H1 (cell line): ENCODE results near the gene SLC25A4. TPM values are rescaled to one million over a fixed set of nuclear protein-coding genes. Genes with fewer than 3 reads are reported as not detected.

ENCODE experiments used
- CTCF ChIA-PET: fragments of 300-600 bp; sonication (Branson Sonifier 250); formaldehyde crosslinking; loops from one replicate; lab custom pipeline; 2021; ENCODE audit not compliant: partially characterized antibody; lab: Charles Lee
- POLR2A ChIA-PET: fragments of 300-600 bp; sonication (Branson Sonifier 250); formaldehyde crosslinking; loops from one replicate; lab custom pipeline; 2021; ENCODE audit warnings: inconsistent platforms; ENCODE audit not compliant: partially characterized antibody; lab: Charles Lee
- DNase-seq, 2 experiments: peaks; one replicate each; pipeline versions ENCODE4 v3.0.0 to v3.0.0-alpha.2; 2010 to 2022; ENCODE audit warnings: low spot score in 2 of 2, low read depth in 1 of 2, mixed read lengths in 1 of 2
- FAIRE-seq: peaks from 2 replicates; lab custom pipeline; 2011; peaks lifted over from hg19 to GRCh38; lab: Jason Lieb, UNC
- H2AFZ ChIP-seq: 2 replicates; pipeline ENCODE4 v1.8.1; 2012; ENCODE audit warnings: low read length, inconsistent platforms
- H2AK5ac ChIP-seq: 2 replicates; pipeline ENCODE4 v1.6.1; 2013; ENCODE audit warnings: low read depth, low read length
- H2BK120ac ChIP-seq: replicated peaks from 2 replicates; pipeline ENCODE3; 2013; ENCODE audit warnings: low read depth, low read length, inconsistent platforms
- H2BK12ac ChIP-seq: 2 replicates; pipeline ENCODE4 v1.6.1; 2013; ENCODE audit warnings: low read depth, low read length
- H2BK15ac ChIP-seq: 2 replicates; pipeline ENCODE4 v1.6.1; 2013; ENCODE audit warnings: low read length
- H2BK20ac ChIP-seq: 2 replicates; pipeline ENCODE4 v1.6.1; 2013; ENCODE audit warnings: low read length
- H2BK5ac ChIP-seq: 2 replicates; pipeline ENCODE4 v1.6.1; 2013; ENCODE audit warnings: low read depth, low read length
- H3K14ac ChIP-seq: 2 replicates; pipeline ENCODE4 v1.6.1; 2013; ENCODE audit warnings: inconsistent platforms; ENCODE audit not compliant: insufficient read length
- H3K18ac ChIP-seq: 2 replicates; pipeline ENCODE4 v1.6.1; 2013; ENCODE audit warnings: low read length; ENCODE audit errors: extremely low read depth
- H3K23ac ChIP-seq: 2 replicates; pipeline ENCODE4 v1.6.1; 2013; ENCODE audit warnings: inconsistent platforms; ENCODE audit not compliant: insufficient read length
- H3K23me2 ChIP-seq: 2 replicates; pipeline ENCODE4 v1.6.1; 2013; ENCODE audit warnings: low read depth, low read length
- H3K27ac ChIP-seq: 2 replicates; pipeline ENCODE4 v1.6.1; 2011; ENCODE audit warnings: low read depth, low read length, inconsistent platforms
- H3K27me3 ChIP-seq, 4 experiments: replicated peaks in 1 of 4; 1 replicate in 1 of 4; 2 replicates in 3 of 4; pipeline versions ENCODE4 v1.6.1 to v1.8.1; 2011 to 2013; ENCODE audit warnings: low read length in 3 of 4, mild to moderate bottlenecking in 3 of 4, inconsistent platforms in 2 of 4, mixed read lengths in 2 of 4, moderate library complexity in 1 of 4; ENCODE audit not compliant: control insufficient read depth in 3 of 4, insufficient read depth in 3 of 4; ENCODE audit errors: extremely low read depth in 1 of 4
- H3K36me3 ChIP-seq, 4 experiments: 2 replicates each; pipeline versions ENCODE4 v1.6.1 to v1.8.1; 2011 to 2013; ENCODE audit warnings: mild to moderate bottlenecking in 4 of 4, low read length in 3 of 4, moderate library complexity in 2 of 4, control low read depth in 1 of 4, inconsistent platforms in 1 of 4; ENCODE audit not compliant: insufficient read depth in 4 of 4, control insufficient read depth in 2 of 4
- H3K4ac ChIP-seq: replicated peaks from 2 replicates; pipeline ENCODE3; 2013; ENCODE audit warnings: low read length, low read depth, mixed read lengths, inconsistent platforms; ENCODE audit not compliant: insufficient read length
- H3K4me1 ChIP-seq, 4 experiments: replicated peaks in 1 of 4; 1 replicate in 1 of 4; 2 replicates in 3 of 4; pipeline versions ENCODE4 v1.6.1 to v1.8.1; 2011 to 2013; ENCODE audit warnings: low read length in 3 of 4, inconsistent platforms in 2 of 4, mixed read lengths in 1 of 4; ENCODE audit not compliant: insufficient read depth in 4 of 4, control insufficient read depth in 3 of 4
- H3K4me2 ChIP-seq, 2 experiments: 2 replicates each; pipeline versions ENCODE4 v1.6.1 to v1.8.1; 2011 to 2013; ENCODE audit warnings: low read depth in 2 of 2, low read length in 2 of 2, control low read depth in 1 of 2, inconsistent platforms in 1 of 2, mild to moderate bottlenecking in 1 of 2; ENCODE audit not compliant: insufficient read depth in 1 of 2
- H3K4me3 ChIP-seq, 4 experiments: fragments of 200-600, 300-600 bp in 1 of 4; sonication (generic), shearing (Covaris generic), sonication (Bioruptor Twin) in 1 of 4; 2 replicates each; pipeline versions ENCODE4 v1.5.1 to v1.8.1; 2011 to 2016; ENCODE audit warnings: low read length in 4 of 4, low read depth in 3 of 4, control low read depth in 2 of 4, inconsistent platforms in 2 of 4, mild to moderate bottlenecking in 2 of 4, mixed read lengths in 1 of 4, moderate library complexity in 1 of 4; ENCODE audit not compliant: insufficient read depth in 2 of 4; ENCODE audit errors: extremely low read depth in 1 of 4
- H3K56ac ChIP-seq: replicated peaks from 2 replicates; pipeline ENCODE3; 2013; ENCODE audit warnings: low read depth, mild to moderate bottlenecking, mixed read lengths, low read length, inconsistent platforms; ENCODE audit not compliant: insufficient read length
- H3K79me1 ChIP-seq: 2 replicates; pipeline ENCODE4 v1.6.1; 2013; ENCODE audit warnings: low read depth, low read length, control low read depth
- H3K79me2 ChIP-seq, 2 experiments: 2 replicates each; pipeline versions ENCODE4 v1.6.1 to v1.8.1; 2012 to 2013; ENCODE audit warnings: low read length in 2 of 2, mild to moderate bottlenecking in 2 of 2, inconsistent platforms in 1 of 2; ENCODE audit not compliant: insufficient read depth in 2 of 2, control insufficient read depth in 1 of 2
- H3K9ac ChIP-seq, 4 experiments: replicated peaks in 1 of 4; 1 replicate in 1 of 4; 2 replicates in 3 of 4; pipeline versions ENCODE4 v1.6.1 to v1.8.1; 2011 to 2013; ENCODE audit warnings: low read depth in 3 of 4, low read length in 3 of 4, control low read depth in 2 of 4, mild to moderate bottlenecking in 2 of 4, moderate library complexity in 2 of 4, inconsistent platforms in 1 of 4; ENCODE audit errors: extremely low read depth in 1 of 4
- H3K9me3 ChIP-seq, 2 experiments: 2 replicates each; pipeline versions ENCODE4 v1.6.1 to v1.8.1; 2012 to 2013; ENCODE audit warnings: mild to moderate bottlenecking in 2 of 2, moderate library complexity in 2 of 2, control low read depth in 1 of 2, inconsistent platforms in 1 of 2, low read depth in 1 of 2, low read length in 1 of 2, mixed read lengths in 1 of 2; ENCODE audit not compliant: insufficient read depth in 2 of 2
- H4K20me1 ChIP-seq, 2 experiments: replicated peaks in 1 of 2; 2 replicates each; pipeline versions ENCODE3 to v1.8.1; 2011 to 2013; ENCODE audit warnings: inconsistent platforms in 2 of 2, low read length in 2 of 2, mild to moderate bottlenecking in 1 of 2; ENCODE audit not compliant: insufficient read depth in 2 of 2, control insufficient read depth in 1 of 2
- H4K5ac ChIP-seq: 2 replicates; pipeline ENCODE4 v1.6.1; 2013; ENCODE audit warnings: low read length, low read depth, mixed read lengths, inconsistent platforms; ENCODE audit not compliant: insufficient read length
- H4K8ac ChIP-seq: 2 replicates; pipeline ENCODE4 v1.8.0; 2013; ENCODE audit warnings: mild to moderate bottlenecking, moderate library complexity, low read length, inconsistent platforms; ENCODE audit not compliant: insufficient read depth; ENCODE audit errors: extremely low read depth
- H4K91ac ChIP-seq: replicated peaks from 2 replicates; pipeline ENCODE3; 2013; ENCODE audit warnings: low read length, mixed read lengths, inconsistent platforms; ENCODE audit not compliant: insufficient read length
- TAF1 ChIP-seq: IDR thresholded peaks from 2 replicates; pipeline ENCODE4 v1.6.1; 2011; ENCODE audit warnings: mild to moderate bottlenecking, low read depth, low read length
- WGBS, 2 experiments: shearing (Covaris generic) in 1 of 2; methylation state at CpG; one replicate each; pipeline versions ENCODE4 v1.1.6 to v1.1.7; 2013 to 2015; ENCODE audit warnings: low lambda C conversion rate in 2 of 2, mixed read lengths in 2 of 2, inconsistent platforms in 1 of 2, low coverage in 1 of 2, missing lambda C conversion rate in 1 of 2; ENCODE audit not compliant: insufficient replicate concordance in 2 of 2, insufficient coverage in 1 of 2, insufficient read length in 1 of 2; ENCODE audit errors: extremely low coverage in 1 of 2, missing lambda C conversion rate in 1 of 2; 5-methylcytosine and 5-hydroxymethylcytosine counted together
- polyA plus RNA-seq, 7 experiments: library from polyadenylated mRNA; depleted of rRNA in 3 of 7; stranded (reverse) in 5 of 7; unstranded in 2 of 7; fragments of >200 nt in 5 of 7; fragments of 200-250 nt in 2 of 7; gene quantifications; 1 replicate in 5 of 7; 2 replicates in 1 of 7; 4 replicates in 1 of 7; pipeline versions ENCODE4 v1.2.1 to v1.2.3, GENCODE V29; 2011 to 2013; ENCODE audit warnings: missing spikeins in 2 of 7, mixed read lengths in 2 of 7
- total RNA-seq: library from RNA; stranded (reverse); fragmentation: NEBNext Ultra II Directional; extraction: Animal tissue kit (Norgen Biotek cat#: 25700); gene quantifications from 2 replicates; pipeline ENCODE4 v1.2.1, GENCODE V29; 2021

Gene SLC25A4
- total and polyA plus RNA-seq, 2 of the 8 experiments (the other 6 are each of a cell fraction or from before 2014, with no cell fraction given), result 41.3 to 42.0 TPM

DNA sequence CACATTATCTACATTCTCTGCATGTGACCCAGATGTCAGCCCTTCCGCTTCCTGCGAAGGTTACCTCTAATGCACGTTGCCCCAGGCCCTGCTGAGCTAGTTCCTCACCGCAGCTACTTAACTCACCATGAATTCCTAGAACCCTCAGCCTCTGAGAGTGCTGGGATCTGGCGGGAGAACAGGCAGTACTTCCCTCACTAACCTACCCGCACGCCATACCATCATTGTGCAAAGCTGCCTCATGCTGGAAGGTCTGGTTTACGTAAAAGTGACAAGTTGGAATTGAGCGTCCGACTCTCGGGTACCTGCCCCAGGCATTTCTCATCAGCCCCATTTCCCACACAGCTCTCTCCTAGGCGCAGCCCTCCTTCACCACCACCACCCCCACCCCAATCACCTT, 6.3 kb downstream of the SLC25A4 start:
- no peak for FAIRE-seq
- no peak overlapping the region for H2BK120ac ChIP-seq
- no peak overlapping the region for H2BK12ac ChIP-seq
- DNase-seq, result no peak
- H2BK20ac ChIP-seq, result no peak overlapping the region
- H2AFZ ChIP-seq, result no peak overlapping the region
- H3K27me3 ChIP-seq, result no peaks in the 10 kb centered on the region
- no peaks in the 10 kb centered on the region for H3K9me3 ChIP-seq
- CTCF ChIA-PET, result interaction anchor here (1.1 to 1.2 kb wide), 2 partner anchors 26 to 34 kb away, joined by 3 to 9 read pairs; no protein-coding TSS in a partner anchor
- H3K4me2 ChIP-seq, result no peak overlapping the region
- H4K8ac ChIP-seq, result no peak overlapping the region; the same call in 1 of the 2 replicates
- no peak overlapping the region for H4K91ac ChIP-seq
- no peak overlapping the region for H3K14ac ChIP-seq
- no peaks in the 10 kb centered on the region for H3K23me2 ChIP-seq
- peaks cover 0 to 28% (median 4%) of the 10 kb centered on the region in 4 experiments; a peak in 2 of 8 replicates for H3K36me3 ChIP-seq
- H3K9ac ChIP-seq, result no peak overlapping the region
- H3K23ac ChIP-seq, result no peak overlapping the region
- no peak overlapping the region for H3K4ac ChIP-seq
- no peak overlapping the region for H4K5ac ChIP-seq
- H4K20me1 ChIP-seq, result peaks cover 7 to 9% of the 10 kb centered on the region in 2 experiments
- POLR2A ChIA-PET, result no interaction called here
- no peak overlapping the region for H3K56ac ChIP-seq
- 95% methylated on average over 11 of the region's 12 CpGs; no CpG with 5 or more reads in 1 of the 2 experiments for WGBS, 2 experiments
- H3K79me2 ChIP-seq, result peaks cover 0 to 7% of the 10 kb centered on the region in 2 experiments; a peak in 2 of 4 replicates
- no peak overlapping the region for H3K4me3 ChIP-seq
- H3K18ac ChIP-seq, result no peak overlapping the region
- H2BK5ac ChIP-seq, result no peak overlapping the region
- no peak overlapping the region for H2BK15ac ChIP-seq
- H3K79me1 ChIP-seq, result peaks cover 4% of the 10 kb centered on the region; the same call in 1 of the 2 replicates
- peaks cover 0 to 5% (median 2%) of the 10 kb centered on the region in 4 experiments; a peak in 2 of 7 replicates for H3K4me1 ChIP-seq
- no peak overlapping the region for H3K27ac ChIP-seq
- no peak for TF ChIP-seq TAF1
- H2AK5ac ChIP-seq, result no peak overlapping the region
